Mesenchymal stem cell (in vitro differentiated cells and primary cell): ENCODE results near the gene ZBTB25.

ENCODE experiments used
- DNase-seq: peaks from one replicate; pipeline ENCODE4 v3.0.0-alpha.2; 2013
- H2AFZ ChIP-seq: one replicate; pipeline ENCODE4 v1.6.1; 2013; ENCODE audit warnings: low read depth, mild to moderate bottlenecking, control low read depth, inconsistent platforms, low read length, moderate library complexity
- H2AK5ac ChIP-seq: 2 replicates; pipeline ENCODE4 v1.6.1; 2013; ENCODE audit warnings: low read length, moderate library complexity, mild to moderate bottlenecking, inconsistent platforms; ENCODE audit not compliant: severe bottlenecking
- H2BK120ac ChIP-seq: one replicate; pipeline ENCODE4 v1.6.1; 2013; ENCODE audit warnings: low read depth, mild to moderate bottlenecking, inconsistent platforms, low read length, moderate library complexity
- H2BK12ac ChIP-seq, 2 experiments: one replicate each; pipeline ENCODE4 v1.6.1; 2013; ENCODE audit warnings: inconsistent platforms in 2 of 2, low read length in 2 of 2, mild to moderate bottlenecking in 2 of 2, moderate library complexity in 2 of 2, control low read depth in 1 of 2
- H2BK15ac ChIP-seq: one replicate; pipeline ENCODE4 v1.6.1; 2013; ENCODE audit warnings: mild to moderate bottlenecking, low read depth, inconsistent platforms; ENCODE audit not compliant: poor library complexity, severe bottlenecking
- H2BK5ac ChIP-seq: 2 replicates; pipeline ENCODE4 v1.6.1; 2013; ENCODE audit warnings: low read depth, mild to moderate bottlenecking, low read length, control low read depth, inconsistent platforms; ENCODE audit not compliant: poor library complexity, severe bottlenecking
- H3K14ac ChIP-seq, 2 experiments: one replicate each; pipeline ENCODE4 v1.6.1; 2013; ENCODE audit warnings: inconsistent platforms in 2 of 2, low read length in 2 of 2, control low read depth in 1 of 2, mild to moderate bottlenecking in 1 of 2, moderate library complexity in 1 of 2
- H3K18ac ChIP-seq, 2 experiments: one replicate each; pipeline ENCODE4 v1.6.1; 2013; ENCODE audit warnings: inconsistent platforms in 2 of 2, low read length in 2 of 2, control low read depth in 1 of 2, low read depth in 1 of 2, mild to moderate bottlenecking in 1 of 2
- H3K23ac ChIP-seq, 2 experiments: one replicate each; pipeline ENCODE4 v1.6.1; 2013; ENCODE audit warnings: inconsistent platforms in 2 of 2, low read length in 2 of 2, mild to moderate bottlenecking in 2 of 2, moderate library complexity in 2 of 2, control low read depth in 1 of 2
- H3K27ac ChIP-seq: 2 replicates; pipeline ENCODE4 v1.5.1; 2013; ENCODE audit warnings: mild to moderate bottlenecking, moderate library complexity, low read length, control low read depth, inconsistent platforms; ENCODE audit not compliant: poor library complexity, severe bottlenecking
- H3K27me3 ChIP-seq, 2 experiments: 2 replicates each; pipeline versions ENCODE4 v1.6.1 to v1.7.0; 2013; ENCODE audit warnings: low read length in 2 of 2, mild to moderate bottlenecking in 2 of 2, moderate library complexity in 2 of 2, control low read depth in 1 of 2, inconsistent platforms in 1 of 2; ENCODE audit not compliant: control insufficient read depth in 1 of 2, insufficient read depth in 1 of 2
- H3K36me3 ChIP-seq, 2 experiments: 2 replicates each; pipeline versions ENCODE4 v1.6.1 to v1.7.0; 2013; ENCODE audit warnings: low read length in 2 of 2, control low read depth in 1 of 2, inconsistent platforms in 1 of 2, low read depth in 1 of 2, mild to moderate bottlenecking in 1 of 2; ENCODE audit not compliant: insufficient read depth in 2 of 2, control insufficient read depth in 1 of 2
- H3K4ac ChIP-seq, 2 experiments: one replicate each; pipeline ENCODE4 v1.6.1; 2013; ENCODE audit warnings: inconsistent platforms in 2 of 2, low read length in 2 of 2, mild to moderate bottlenecking in 2 of 2, moderate library complexity in 2 of 2, control low read depth in 1 of 2, low read depth in 1 of 2
- H3K4me1 ChIP-seq: 2 replicates; pipeline ENCODE4 v1.6.1; 2013; ENCODE audit warnings: low read depth, low read length, control low read depth; ENCODE audit not compliant: control insufficient read depth, insufficient read depth
- H3K4me2 ChIP-seq: 2 replicates; pipeline ENCODE4 v1.6.1; 2013; ENCODE audit warnings: low read length, mild to moderate bottlenecking, inconsistent platforms; ENCODE audit not compliant: poor library complexity, severe bottlenecking
- H3K4me3 ChIP-seq, 2 experiments: 2 replicates each; pipeline versions ENCODE4 v1.5.1 to v1.7.0; 2013; ENCODE audit warnings: low read length in 2 of 2, mild to moderate bottlenecking in 2 of 2, control low read depth in 1 of 2, low read depth in 1 of 2; ENCODE audit not compliant: insufficient read depth in 1 of 2
- H3K79me1 ChIP-seq: replicated peaks from 2 replicates; pipeline ENCODE4 v1.6.1; 2013; ENCODE audit warnings: mild to moderate bottlenecking, control low read depth, low read length, inconsistent platforms; ENCODE audit not compliant: poor library complexity, severe bottlenecking
- H3K9ac ChIP-seq: 2 replicates; pipeline ENCODE4 v1.7.0; 2013; ENCODE audit warnings: mild to moderate bottlenecking, low read length, moderate library complexity
- H3K9me3 ChIP-seq: 2 replicates; pipeline ENCODE4 v1.7.0; 2013; ENCODE audit warnings: mild to moderate bottlenecking, low read length; ENCODE audit not compliant: control insufficient read depth
- H4K8ac ChIP-seq: one replicate; pipeline ENCODE4 v1.6.1; 2013; ENCODE audit warnings: inconsistent platforms, mild to moderate bottlenecking, low read length, moderate library complexity
- H4K91ac ChIP-seq: one replicate; pipeline ENCODE4 v1.6.1; 2013; ENCODE audit warnings: mild to moderate bottlenecking, low read length, inconsistent platforms
- WGBS: methylation state at CpG from one replicate; pipeline ENCODE4 v1.1.7; 2013; ENCODE audit warnings: mixed read lengths; 5-methylcytosine and 5-hydroxymethylcytosine counted together

ZBTB25 gene

DNA sequence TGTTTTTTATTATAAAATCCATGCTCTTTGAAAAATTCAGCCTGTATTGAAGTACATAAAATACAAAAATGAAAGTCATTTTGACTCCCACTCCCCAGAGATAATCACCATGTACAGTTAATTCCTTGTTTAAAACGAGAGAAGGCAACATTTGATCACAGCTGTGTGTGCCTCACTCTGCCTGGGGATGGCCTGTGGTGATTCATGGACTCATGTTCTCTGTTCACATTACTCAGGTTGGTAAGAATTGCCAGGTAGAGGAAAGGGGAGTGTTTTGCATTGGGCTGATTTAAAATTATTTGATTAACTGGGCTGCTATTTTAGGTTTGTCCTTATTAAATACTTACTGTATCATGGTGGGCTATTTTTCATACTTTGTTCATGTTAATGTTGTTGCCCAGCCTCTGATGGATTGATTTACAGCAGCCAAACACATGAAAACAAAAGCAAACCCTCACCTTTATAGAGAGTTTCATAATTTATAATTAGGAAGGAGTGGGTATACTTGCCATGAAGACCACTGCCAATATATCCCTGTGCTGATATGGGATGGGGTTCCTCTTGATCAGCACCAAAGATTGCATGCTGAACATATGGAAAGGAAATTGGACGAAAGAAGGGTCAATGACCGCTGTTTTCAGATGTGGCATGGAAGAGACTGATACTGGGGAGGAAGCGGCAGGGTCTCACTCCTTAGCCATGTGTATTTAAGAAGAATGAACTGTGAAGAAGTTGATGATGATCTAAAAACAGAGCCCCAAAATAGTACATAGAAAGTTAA lies 3.9 kb upstream of the ZBTB25 start:
- H3K27ac ChIP-seq, result no peak overlapping the region
- H2AFZ ChIP-seq, result no peak overlapping the region
- no peak overlapping the region for H3K4me2 ChIP-seq
- no peak overlapping the region for H3K4ac ChIP-seq
- H3K36me3 ChIP-seq, result peaks cover 0 to 5% of the 10 kb centered on the region in 2 experiments
- 71% methylated on average over 4 of the region's 4 CpGs for WGBS
- H3K79me1 ChIP-seq, result peaks cover 1% of the 10 kb centered on the region
- DNase-seq, result peak; percentile 44
- peak overlapping the region; percentile 97 for H3K9ac ChIP-seq
- peaks cover 9% of the 10 kb centered on the region for H3K4me1 ChIP-seq
- no peak overlapping the region for H3K23ac ChIP-seq
- H3K14ac ChIP-seq, result no peak overlapping the region
- no peak overlapping the region for H2BK12ac ChIP-seq
- no peak overlapping the region for H2BK5ac ChIP-seq
- no peak overlapping the region for H2BK120ac ChIP-seq
- H3K9me3 ChIP-seq, result no peaks in the 10 kb centered on the region
- no peak overlapping the region for H3K18ac ChIP-seq
- no peak overlapping the region for H4K91ac ChIP-seq
- H4K8ac ChIP-seq, result no peak overlapping the region
- H2BK15ac ChIP-seq, result no peak overlapping the region
- H2AK5ac ChIP-seq, result no peak overlapping the region
- H3K4me3 ChIP-seq, result peak overlapping the region in 1 of 2 experiments; percentile 68
- H3K27me3 ChIP-seq, result no peaks in the 10 kb centered on the region

DNA sequence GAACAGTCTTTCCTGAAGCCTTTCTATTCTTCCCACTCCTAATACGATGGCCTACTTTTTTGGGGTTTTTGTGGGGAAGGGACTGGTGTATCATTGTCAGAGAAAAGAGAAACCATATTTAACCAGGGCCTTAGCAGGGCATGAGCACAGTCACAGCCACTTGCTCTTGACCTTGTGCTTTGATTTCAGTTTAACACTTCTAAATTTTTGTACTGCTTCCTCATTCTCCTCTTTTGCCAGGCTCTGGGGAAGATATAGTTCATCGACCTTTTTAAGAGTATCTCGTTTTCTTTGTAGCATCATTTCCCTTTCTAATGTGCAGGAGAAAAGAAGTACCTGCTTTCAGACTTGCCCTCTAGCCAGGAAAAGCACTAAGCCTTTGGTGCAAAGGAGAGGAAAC lies 3.1 kb upstream of the ZBTB25 start:
- Histone ChIP-seq H2BK12ac (no peak overlapping the region), H2AK5ac (no peak overlapping the region), H3K27ac (peak overlapping the region; percentile 50), H2BK120ac (no peak overlapping the region), H3K4me1 (peaks cover 11% of the 10 kb centered on the region), H4K91ac (no peak overlapping the region), H3K4me2 (peak overlapping the region; percentile 67), H2BK5ac (no peak overlapping the region), H3K9me3 (no peaks in the 10 kb centered on the region), H3K14ac (no peak overlapping the region), H3K36me3 (peaks cover 0 to 4% of the 10 kb centered on the region in 2 experiments), H3K18ac (no peak overlapping the region), H3K79me1 (peaks cover 1% of the 10 kb centered on the region), H2BK15ac (no peak overlapping the region), H4K8ac (no peak overlapping the region), H3K4me3 (peak overlapping the region in 1 of 2 experiments; percentile 68), H3K27me3 (no peaks in the 10 kb centered on the region), H3K23ac (no peak overlapping the region), H3K4ac (no peak overlapping the region), H2AFZ (no peak overlapping the region), H3K9ac (peak overlapping the region; percentile 97)
- DNase-seq, result peak; percentile 37
- 79% methylated on average over 2 of the region's 3 CpGs for WGBS

DNA sequence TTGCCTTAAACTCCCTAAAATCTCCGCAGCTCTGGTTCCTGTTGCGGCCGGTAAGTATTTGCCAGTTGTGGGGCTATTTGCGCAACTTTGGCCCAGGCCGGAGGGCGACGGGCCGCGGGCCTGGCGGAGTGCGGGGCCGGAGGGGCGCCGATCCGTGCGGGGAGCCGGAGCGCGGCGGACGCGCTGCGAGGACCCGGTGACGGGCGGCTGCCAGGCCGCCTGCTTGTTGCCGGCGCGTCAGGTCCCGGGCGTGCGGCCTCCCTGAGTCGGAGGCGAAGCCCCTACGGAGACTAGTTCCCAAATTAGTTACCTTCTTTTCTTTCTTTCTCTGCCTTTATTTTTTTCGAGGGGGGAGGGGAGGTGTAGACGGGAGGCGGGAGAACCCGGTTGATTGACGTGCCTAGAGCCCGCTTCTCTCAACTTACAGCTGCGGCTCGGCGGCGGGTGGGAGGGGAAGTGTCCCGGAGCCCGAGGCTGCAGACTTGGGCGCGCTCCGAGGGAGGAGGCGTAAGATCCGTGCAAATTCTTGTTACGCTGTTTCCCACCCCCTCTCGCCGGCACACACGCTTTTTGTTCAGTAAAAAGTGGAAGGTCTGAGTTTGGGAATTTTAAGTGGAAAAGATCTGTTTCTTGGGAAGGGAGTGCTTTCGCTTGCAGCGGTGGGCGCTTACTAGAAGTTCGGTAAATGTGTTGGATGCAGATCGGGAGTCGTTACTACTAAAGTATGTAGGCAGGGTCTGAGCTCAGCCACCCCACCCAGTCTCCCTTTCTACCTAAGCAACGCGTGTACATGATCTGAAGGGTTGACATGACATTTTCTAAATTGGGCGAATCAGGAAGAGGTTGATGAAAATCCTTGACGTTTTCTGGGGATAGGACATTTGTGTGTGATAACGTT lies 1.5 kb upstream of the ZBTB25 start:
- Histone ChIP-seq H2AK5ac (peak overlapping the region; percentile 76), H3K4me1 (peaks cover 14% of the 10 kb centered on the region), H4K91ac (peak overlapping the region; percentile 95), H3K9ac (peak overlapping the region; percentile 97), H2BK5ac (peak overlapping the region; percentile 100), H2AFZ (peak overlapping the region; percentile 56), H3K18ac (peak overlapping the region; percentile 99 to 100), H3K4me3 (peak overlapping the region; percentile 93), H3K4me2 (peak overlapping the region; percentile 96), H3K9me3 (no peaks in the 10 kb centered on the region), H3K14ac (peak overlapping the region; percentile 41 to 98), H2BK12ac (peak overlapping the region; percentile 79 to 81), H3K23ac (peak overlapping the region; percentile 52 to 97), H2BK15ac (peak overlapping the region; percentile 98), H3K27ac (peak overlapping the region; percentile 98), H3K4ac (peak overlapping the region; percentile 99), H3K36me3 (no peaks in the 10 kb centered on the region), H3K79me1 (no peaks in the 10 kb centered on the region), H4K8ac (peak overlapping the region; percentile 100), H2BK120ac (peak overlapping the region; percentile 100), H3K27me3 (no peaks in the 10 kb centered on the region)
- under 1% methylated on average over 55 of the region's 68 CpGs for WGBS
- peak; percentile 87 for DNase-seq
